CD4-positive, alpha-beta T cell treated with Interleukin-12 subunit alpha and Interleukin-12 subunit beta, for 1 hour (primary cell): ENCODE results near the gene LRIG1.

Experiments used
- DNase-seq: peaks from one replicate; pipeline ENCODE4 v3.0.0-alpha.2; 2020

Gene LRIG1

GRCh38 chr3:66466606-66467270 is 34.1 kb downstream of the LRIG1 start:
- no peak for DNase-seq

- DNase-seq: no peak
These were observed 35.2 kb downstream of the LRIG1 start for GRCh38 chr3:66465587-66465986.

GRCh38 chr3:66465034-66465433 is 35.8 kb downstream of the LRIG1 start:
- no peak for DNase-seq

DNA sequence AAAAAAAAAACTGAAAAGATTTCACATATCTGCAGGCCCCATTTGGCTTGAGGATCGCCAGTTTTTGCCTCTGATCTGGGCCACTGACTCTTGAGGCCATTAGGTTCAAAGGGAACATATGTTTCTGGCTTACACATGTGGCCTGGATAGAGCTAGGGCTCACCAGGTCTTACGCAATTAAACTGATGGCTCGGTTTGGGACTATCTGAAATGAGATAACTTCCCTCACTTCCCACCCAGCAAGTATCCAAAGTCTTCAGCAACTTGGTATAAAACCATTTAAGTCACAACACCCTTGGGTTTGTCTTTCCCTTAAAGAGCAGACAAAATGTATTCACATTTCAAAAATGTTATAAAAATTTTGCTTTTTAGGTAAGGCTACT is 36.3 kb downstream of the LRIG1 start:
- no peak for DNase-seq

DNA sequence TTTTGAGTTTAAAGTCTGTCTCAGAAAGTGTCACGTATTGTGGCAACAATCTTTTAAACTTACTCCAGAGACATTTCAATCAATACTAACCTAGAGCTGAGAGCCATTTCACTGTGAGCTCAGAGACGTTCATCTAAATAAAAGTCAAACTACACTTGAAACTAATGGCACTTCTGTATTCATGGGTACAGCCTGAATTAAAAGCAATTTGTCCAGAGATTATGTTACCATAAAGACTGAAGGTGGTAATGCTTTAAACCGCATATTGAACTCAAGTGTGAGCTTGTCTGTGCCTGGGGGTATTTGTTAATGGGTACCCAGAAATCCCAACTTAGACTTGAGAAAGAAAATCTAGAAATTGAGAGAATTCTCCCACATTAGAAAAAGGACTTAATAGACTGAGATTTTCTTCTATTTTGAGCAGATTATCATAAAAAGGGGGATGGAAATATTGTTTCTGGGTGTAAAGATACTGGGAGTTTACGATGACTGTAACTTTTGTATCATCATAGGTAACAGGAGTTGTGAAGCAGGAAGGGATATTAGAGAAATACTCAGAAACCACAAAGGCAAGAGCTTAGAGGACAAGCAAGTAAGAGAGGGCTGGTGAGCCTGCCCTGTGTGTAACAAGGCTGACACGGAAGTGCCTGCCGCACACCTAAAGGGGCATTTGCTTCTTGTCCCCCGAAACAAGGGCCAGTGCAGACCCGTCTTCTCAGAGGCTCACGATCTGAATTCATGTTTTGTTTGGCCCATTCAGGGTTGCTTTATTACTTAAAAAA is 36.9 kb downstream of the LRIG1 start:
- no peak for DNase-seq

- DNase-seq: no peak
These were observed 37.7 kb downstream of the LRIG1 start for GRCh38 chr3:66463054-66463631.

DNA sequence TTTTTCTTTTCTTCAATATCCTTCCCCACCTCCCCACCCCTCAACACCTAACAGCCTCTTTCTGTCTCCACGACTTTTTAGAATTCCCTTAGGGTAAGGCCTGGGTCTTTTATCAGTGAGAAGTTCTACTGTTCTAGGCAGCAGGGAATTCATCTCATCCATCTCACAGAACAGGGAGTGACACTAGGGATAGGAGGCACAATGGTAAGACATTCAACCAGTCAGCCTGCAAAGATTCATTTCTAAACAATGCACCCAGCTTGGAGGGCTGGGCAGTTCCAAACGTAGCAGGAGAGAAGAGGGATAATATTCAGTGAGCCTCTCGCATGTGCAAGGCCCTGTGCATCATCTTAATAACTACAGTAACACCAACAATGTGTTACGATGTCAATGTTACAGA is 43.6 kb downstream of the LRIG1 start:
- no peak for DNase-seq

GRCh38 chr3:66456711-66457173 is 44.1 kb downstream of the LRIG1 start:
- DNase-seq: no peak

DNA sequence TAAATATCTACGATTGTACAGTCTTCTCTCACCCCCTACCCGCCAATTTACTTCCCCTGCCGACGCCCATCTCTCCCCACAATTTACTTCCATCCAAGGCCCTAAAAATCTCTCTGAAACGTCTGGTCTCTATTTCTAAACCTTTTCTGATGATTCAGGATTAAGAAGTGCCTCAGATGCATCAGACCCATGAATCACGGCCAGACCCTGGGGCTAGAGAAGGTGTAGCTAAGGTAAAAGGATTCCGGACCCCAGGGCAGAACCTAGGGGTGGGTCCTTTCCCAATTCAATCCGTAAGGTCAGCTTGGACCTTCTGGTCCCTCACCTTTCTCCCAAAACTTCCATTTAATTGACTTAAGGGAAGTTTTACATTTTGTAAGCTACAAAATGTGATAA is 46.4 kb downstream of the LRIG1 start:
- DNase-seq: no peak

GRCh38 chr3:66453651-66454463 is 47.0 kb downstream of the LRIG1 start:
- no peak for DNase-seq

DNA sequence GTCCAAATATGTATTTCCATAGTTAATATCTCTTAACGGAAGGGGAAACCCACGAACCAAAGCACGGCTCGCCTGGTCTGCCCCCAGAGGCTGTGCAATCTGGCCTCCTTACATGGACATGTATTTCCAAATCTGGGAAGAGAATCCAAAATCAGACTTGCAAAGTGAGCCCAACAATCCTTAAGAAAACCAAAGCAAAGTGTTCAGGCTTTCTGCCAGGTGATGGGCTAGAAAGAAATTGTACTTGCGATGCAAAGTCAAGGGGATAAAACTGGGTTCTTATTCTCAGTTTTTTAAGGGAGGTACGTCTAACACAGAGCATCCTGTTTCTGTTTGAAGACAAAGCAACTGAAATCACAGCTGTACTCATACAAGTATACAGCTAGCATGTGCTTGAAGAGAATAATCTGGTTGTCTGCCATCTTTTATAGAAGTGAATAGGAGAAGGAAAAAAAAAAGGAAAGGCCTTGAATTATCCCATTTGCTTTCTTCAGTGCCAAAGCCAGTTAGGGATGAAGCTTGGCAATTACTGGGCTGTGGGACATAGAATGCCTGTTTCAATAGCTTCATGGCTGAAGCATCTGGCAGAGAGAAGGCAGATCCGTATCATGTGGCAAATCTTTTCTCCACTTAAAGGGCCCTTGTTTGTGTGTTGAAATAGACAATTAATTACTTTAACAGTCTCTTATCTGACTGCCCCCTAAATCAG is 48.4 kb downstream of the LRIG1 start:
- no peak for DNase-seq

GRCh38 chr3:66451766-66452165 is 49.1 kb downstream of the LRIG1 start:
- no peak for DNase-seq

DNA sequence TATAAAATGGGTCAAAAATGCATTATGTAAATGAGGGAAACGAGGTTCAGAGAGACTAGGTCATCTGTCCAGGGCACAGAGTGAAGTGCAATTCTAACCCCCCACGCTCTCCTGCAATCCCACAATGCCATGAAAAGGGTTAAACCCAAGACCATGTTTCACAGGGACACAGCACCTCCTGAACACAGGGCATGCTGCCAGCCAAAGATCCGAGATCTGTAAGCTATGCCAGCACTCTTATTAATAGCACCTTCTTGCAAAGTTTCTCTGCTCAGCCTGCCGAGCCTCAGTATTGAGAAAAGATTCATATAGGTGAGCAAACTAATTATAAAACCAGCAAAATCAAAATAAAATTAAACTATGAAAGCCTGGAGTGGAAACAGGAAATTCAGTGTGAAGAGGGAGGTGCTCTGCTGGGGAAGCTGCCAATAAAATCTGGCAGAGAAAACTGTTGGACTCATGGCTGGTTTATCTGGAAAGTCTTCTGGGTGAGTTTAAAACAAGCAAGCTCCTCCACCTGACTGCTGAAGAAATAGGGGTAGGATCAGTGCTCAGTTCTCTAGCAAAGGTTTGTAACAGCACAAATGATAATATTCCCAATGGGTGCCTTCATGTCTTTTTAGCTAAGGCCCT is 50.3 kb downstream of the LRIG1 start:
- DNase-seq: no peak

DNA sequence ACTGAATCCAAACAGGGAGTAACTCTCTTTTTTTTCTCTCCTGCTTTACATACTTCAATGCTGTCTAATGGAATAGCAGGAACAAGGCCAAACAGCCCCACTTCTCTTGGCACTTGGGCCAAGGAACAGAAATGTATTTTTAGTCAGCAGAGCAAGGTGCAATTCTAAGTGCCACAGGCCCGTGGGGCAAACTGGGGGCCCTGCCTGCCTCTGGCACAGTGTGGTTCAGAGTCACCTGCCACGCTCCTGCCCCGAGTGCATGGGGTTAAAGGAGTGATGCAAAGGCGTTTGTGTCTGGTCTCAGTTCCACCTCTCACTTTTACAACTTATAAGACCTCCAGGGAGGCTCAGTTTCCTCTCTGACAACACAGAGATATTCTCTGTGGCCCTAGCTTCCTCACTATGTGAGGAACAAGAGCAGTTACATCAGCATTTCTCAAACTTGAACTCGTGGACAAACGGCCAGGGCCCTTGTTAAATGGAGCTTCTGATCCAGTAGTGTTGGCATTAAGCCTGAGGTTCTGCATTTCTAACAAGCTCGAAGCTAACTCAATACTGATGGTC is 51.3 kb downstream of the LRIG1 start:
- no peak for DNase-seq

DNA sequence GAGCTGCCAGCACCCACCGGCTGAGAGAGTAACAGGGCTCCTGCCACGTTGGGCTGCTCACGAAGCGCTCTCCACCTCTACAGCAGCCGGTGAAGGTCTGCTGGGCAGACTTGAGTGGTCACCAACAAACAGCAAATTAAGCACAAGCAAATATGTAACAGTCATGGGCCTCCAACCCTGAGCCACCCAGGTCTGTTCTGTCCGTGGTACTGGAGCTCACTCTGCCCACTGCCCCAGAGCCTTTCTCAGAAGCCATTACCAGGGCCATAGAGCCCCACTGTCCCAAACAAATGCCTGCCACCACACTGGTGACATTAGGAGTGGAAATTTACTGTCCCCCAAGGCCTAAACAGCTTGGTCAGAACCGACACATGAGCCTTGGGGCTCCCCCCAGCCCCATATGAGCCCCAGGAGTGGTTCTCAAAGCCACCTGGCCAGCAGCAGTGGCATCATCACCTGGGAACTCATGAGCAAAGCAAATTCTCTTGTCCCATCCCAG is 56.6 kb downstream of the LRIG1 start:
- DNase-seq: no peak

DNA sequence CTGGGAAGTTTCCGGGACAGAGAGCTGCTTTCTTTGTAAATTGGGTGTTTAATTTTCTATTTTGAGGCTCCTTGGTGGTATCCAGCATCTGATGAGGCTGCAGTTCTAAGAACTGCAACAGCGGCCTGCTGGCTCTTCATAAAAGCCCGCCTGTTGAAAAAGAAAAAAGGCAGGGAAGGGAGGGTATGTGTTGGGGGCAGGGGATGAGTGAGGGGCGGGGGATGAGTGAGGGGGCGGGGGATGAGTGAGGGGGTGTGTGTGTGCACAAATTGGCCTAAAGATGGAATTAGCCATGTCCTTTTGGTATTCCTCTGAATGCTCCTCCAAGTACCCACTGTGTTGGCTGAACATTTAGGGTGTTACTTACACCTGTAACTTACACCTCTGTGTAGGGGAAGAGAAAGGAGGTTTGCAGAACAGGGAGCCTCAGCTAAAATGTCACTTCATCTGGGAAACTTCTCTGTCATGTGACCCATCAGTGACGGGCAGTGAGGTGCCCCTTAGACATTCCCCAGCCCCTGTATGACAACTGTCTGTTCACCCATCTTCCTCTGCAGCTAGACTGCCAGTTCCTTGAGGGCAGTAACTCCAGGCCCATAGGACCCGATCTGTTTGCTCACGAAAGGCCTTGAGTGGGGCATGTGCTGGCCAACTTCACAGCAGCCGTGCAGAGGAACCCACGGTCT is 57.6 kb downstream of the LRIG1 start:
- no peak for DNase-seq

DNA sequence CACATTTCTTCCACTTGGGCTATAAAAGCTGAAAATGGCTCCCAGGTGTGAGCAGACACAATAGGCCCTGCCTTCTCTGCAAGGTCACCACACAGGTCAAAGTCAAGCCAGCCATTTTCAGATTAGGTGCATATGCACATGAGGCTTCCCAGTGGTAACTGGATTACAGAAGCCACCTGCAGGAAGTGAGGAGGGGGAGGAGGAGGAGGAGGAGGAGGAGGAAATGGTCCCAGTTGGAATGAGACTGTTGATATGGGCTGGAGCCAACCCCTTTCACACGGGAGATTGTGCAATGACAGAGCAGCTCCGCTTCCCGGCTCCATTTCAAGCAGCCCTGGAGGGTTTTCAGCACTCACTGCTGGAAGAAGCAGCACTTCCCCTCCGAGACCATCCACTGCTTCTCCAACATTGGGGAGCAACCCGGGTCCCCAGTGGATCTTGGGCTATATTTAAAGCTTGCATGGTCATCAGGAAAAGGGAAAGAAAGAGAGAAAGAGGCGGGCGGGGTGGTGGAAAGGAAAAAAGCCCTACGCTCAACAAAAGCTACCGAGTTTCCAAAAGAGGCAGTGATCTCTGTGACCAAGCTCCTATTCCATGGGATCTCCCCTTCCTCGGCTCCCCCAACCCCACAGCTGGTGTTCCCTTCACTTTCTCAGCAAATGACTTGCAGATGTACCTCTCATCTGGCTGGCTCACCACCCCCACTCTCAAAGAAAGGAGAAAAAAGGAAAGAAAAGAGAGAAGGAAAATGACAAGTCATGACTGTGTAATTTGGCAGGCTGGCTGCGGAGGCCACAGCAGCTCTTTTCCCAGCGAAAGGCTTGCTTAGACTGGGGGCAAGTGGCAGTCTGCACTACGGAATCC is 58.3 kb downstream of the LRIG1 start:
- DNase-seq: no peak

DNA sequence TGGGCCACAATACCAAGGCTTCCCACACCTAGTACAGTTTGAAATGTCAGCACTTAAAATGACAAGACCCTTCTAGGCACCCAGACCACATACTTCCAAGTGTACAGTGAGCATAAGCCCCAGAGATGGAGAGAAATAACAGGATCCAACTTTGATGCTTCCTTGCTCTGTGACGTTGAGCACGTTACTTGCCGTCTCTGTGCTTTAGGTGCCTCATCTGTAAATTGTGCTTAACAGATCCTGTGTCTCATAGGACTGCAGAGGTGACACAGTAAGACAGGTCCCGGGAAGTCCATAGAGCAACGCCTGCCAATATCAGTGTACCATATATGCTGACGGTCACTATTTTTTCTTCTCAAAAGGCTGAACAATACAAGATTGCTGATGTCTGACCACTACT is 59.1 kb downstream of the LRIG1 start:
- DNase-seq: no peak

DNA sequence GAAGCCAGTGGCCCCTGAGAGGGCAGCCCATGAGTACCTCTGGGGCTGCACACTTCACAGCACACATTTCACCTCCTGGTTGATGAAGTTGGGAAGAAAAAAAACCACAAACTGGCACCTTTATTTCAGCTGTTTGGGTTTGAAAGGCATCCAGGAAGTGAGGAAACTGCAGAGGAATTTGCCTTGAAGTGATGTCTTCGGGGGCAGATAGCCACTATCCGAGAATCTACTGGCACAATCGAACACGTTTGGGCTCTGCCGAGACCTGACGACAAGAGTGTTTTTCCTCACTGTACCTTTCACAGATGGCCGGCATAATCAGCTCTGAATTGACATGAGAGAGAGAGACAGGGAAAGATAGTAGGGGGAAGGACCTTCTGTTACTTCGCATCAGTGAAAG is 59.7 kb downstream of the LRIG1 start:
- no peak for DNase-seq
